NCI-H2171 treated with DMSO at 0.1 percent for 48 hours (cell line): Measurements from ENCODE around the gene SEMA5B.

ENCODE experiments used
- DNase-seq: peaks from one replicate; lab custom pipeline; 2025; lab: John Stamatoyannopoulos, UW

SEMA5B gene

DNA sequence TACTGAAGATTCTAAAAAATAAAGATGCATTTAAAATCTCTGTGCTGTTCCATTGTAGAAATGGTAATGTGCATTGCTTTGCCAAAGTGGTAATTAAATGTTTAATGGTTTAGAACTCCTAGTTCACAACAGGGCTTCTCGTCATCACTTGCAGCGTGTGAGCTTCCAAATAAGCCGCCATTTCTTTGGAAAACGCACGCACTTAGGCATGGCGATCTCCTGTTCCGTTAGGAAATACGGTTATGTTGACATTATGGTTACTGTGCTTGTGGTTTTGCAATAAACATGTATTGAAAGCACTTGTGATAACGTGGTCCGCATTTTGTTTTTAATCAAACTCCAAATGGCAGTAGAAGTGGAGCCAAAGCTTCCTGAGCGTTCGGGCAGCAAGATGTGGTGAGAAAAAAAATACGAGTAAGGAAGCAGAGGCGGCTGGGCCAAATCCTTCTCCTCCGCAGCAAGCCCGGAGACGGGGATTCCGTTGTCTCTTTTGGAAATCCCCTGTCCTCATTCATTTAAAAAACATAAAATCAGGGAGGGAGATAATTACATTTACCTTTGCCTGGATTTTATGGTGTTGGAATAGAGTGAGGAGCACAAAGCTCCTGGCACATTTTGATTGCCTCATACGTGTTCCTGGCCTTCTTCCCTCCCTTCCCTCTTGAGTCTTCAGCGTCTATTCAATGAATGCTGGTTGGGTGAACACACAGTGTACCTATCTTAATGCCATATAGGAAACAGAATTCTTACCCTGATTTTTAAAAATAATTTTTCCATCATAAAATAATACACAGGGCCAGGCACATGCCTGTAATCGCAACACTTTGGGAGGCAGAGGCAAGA is 135.2 kb downstream of the SEMA5B start:
- DNase-seq: no peak

DNA sequence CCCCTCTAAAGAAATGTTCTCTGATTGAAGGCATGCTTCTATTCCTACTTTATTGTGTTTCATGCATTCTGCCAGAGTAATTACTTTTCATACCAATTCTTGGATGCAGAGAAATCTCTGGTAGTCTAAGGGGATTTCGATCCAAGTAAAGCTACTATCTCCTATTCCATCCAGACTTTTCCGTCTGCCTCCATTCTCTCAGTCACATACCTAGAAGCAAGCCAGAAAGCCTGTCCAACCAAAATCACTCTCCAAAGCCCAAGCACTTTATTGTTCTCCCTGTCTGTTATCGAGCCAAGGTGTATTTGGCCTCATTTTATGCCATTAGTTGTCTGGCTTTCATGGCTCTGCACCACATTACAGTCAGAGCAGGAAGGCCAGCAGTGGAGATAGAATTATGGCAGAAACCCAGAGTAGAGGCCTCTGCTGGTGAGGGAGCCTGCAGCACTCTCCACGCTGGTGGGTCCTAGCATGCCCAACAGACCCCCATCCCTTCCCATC is 136.8 kb downstream of the SEMA5B start:
- DNase-seq: no peak

DNA sequence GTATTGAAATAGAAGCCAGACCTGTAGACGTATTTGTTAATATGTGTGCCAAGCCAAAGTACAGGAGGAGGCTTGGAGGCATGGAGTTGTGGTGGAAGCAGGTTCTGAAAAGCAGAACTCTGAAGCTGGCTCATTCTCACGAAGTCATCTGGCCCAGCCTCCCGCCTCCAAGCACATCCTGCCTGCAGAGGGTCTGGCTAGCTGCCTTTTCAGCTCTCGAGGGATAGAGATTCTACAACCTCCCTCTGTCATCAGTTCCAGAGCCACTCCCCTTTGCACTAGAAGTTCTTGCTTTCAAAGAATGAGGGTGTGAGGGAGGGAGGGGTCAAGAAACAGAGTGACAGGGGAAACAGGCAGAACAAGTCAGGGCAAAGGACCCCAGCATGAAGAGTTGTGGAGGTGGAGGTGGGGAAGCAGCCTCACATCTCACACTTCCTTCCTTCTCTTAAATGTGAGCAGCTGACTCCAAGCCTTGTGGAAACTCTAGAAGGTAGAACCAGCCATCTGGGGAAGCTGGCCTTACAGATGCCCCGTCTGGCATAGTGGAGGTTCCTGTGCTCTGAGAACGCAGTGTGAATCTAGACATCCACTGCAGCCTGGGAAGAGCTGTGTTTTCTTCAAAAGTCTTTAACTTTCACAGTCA is 137.4 kb downstream of the SEMA5B start:
- peak; percentile 95 for DNase-seq

DNA sequence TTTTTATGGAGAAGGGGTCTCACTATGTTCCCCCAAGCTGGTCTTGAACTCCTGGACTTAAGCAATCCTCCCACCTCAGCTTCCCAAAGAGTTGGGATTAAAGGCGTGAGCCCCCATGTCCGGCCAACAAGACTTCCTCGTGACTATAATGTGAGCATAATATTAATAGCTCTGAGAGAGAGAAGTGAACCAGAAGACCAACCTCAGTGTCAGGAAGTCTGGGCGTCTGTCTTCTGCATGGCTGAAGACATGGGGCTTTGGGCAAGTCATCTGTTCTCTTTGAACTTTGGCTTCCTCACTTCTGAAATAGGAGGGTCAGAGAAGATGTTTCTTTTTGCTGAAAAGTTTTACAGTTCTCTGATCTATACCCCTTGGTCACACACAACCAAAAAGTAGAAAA is 140.6 kb downstream of the SEMA5B start:
- DNase-seq: no peak

DNA sequence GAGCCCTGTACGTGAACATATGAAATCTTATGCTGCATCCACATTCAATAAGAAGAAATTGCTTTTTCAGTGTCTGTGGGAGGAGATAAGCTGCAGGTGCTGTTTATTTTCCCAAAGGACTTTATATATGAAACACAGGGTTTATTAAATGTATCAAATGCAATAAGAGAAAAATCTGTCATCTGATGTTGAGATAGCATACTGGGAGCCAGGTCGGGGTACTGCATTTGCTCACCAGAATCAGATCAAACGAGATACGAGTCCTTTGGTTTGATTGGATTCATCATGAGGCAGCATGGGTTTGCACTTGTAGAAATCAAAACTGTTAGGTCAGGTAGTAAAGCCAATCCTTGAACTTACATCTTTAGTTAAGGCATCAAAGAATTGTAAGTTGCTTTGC is 141.3 kb downstream of the SEMA5B start:
- no peak for DNase-seq

DNA sequence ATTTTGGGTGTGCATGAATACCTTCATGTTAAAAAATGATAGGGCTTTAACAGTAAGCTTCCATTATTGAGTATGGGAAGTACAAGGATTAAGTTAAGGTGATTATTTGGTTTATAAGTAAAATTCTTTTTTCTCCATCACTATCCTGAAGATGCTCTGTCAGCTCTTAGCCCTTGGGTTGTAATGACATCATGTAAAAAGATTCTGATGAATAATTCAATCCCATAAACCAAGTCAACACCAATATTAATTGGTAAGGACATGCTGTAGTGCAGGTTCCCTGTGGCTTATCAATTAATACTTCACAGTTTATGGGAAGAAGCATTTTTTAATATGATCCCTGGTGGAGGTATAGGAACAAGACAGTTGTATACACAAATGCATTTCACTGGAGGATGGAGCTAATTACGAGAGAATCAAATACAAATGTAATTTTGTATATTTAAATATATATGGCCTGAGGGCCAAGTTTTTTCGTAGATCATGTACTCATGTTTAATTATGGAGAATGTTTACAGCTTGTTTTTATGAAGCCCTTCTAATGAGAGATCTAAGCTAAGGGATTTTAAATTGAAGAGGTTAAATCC is 145.1 kb downstream of the SEMA5B start:
- DNase-seq: no peak

DNA sequence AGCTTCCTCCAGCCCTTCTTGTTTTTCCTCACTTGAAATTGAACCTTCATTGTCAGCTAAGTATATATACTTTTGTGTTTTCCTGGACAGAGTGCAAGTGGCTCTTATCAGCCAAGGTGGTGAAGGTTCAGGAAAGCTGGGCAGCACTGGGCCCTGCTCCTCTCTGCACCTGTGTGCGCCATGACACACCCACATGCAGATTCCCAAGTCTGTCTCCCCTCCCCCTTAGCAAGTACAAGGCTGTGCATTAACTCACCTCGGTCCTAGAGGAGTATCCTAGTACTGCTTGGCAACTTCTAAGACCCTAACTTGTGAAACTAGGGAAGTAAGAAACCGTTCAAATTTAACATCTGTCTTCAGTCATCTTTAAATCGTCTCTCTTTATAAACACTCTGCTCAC is 146.9 kb downstream of the SEMA5B start:
- DNase-seq: no peak

DNA sequence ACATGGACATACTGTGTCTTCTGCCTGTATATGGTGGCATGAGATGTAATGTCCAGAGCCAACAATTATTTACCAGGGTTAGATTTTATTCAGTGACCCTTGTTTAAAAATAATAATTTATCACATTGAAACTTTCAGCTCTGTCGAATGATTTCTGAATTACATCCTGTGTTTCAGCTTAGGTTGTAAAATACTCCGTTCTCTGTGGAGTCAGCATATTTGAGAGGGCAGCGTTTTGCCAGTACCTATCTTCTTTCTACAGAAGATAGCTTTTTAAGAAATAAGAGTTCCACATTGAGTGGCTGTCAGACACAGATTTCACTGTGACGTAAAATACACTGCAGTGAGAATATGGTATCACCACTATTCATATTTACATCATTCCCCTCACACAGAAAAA is 147.4 kb downstream of the SEMA5B start:
- no peak for DNase-seq

DNA sequence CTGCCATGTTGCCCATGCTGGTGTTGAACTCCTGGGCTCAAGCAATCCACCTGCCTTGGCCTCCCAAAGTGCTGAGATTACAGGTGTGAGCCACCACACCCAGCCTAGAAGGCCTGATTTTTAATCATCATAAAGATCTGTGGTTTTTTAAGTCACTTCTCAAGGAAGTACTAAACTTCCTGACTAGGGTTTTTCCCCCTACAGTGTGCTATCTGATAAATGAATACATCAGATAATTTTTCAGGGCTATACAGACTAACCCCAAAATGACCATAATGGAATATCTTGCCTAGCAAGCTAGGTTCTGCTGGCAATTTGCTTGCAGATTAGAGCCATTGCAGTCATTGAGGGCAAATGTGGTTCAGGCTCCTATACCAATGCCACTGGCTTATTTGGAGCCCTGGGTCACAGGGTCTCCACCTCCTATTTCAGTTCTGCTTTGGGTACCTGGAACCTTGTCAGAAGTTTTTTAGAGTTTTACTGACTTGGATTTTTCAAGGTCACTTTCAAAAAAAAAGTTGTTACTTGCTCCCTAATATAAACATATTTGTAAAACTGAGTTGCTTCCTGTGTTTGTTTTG is 151.9 kb downstream of the SEMA5B start:
- no peak for DNase-seq

DNA sequence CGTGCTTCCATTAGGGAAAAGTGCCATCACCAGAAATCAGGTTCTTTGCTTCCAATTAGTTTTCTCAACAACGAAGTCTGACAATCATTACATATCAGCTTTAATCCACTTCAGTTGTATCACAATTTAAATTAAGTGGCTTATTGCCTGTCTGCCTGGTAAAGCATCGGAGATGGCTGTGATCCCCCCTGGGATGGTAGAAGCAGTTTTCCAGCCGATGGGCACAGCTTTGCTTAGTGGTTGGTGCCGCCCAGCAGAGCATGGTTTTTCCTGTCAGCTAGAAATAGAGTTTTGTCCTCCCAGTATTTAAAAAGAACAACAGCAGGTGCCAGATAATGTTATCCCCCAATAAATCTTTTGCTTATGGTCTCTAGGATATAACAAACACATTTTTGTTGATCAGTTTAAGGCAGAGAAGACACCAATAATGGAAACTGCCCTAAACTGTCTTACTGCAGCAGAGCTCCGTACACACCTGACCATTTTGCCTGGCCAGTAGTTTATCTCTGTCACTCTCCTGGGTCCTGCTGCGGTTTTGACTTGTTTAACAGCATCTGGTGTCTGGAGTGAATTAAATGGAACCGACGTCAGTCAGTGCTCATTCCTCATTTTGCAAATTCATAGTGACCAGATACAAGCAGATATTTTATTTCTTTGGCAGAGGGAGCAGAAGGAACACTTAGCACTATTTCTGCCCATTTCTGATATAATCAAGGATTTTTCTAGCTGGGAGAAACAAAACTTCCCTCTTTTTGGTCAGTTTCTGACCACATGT is 153.6 kb downstream of the SEMA5B start:
- no peak for DNase-seq

DNA sequence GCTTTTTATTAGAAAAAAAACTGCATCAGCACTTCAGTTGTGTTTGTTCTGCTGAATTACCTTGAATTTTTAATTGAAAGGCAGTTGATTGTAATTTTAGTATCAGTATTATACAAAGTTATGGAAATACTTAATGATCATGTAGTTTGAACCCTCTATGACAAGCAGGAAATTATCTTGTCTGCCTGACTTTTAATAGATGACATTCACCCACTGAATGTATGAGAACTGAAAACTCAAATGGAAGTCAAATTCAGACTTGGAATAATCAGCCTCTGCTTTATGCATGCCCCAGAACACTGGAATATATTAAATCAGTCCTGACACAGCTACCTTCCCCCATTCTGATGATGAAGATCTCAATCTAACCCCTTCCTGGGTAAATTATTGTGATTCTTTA is 159.2 kb downstream of the SEMA5B start:
- DNase-seq: no peak

DNA sequence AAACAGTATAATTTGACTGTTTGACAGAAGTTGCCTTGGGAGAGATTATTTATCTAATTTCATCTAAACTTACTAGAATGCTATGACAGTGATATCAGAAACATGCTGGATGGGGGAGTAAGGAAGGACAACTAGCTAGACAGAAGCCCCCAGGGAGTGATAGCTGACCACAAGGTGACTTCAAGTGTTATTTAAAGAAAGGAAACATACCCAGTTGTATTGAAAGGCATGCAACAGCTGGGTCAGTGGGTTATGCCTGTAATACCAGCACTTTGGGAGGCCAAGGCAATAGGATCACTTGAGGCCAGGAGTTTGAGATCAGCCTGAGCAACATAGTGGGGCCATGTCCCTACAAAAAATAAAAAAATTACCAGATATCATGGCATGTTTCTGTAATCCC is 163.1 kb downstream of the SEMA5B start:
- DNase-seq: no peak

DNA sequence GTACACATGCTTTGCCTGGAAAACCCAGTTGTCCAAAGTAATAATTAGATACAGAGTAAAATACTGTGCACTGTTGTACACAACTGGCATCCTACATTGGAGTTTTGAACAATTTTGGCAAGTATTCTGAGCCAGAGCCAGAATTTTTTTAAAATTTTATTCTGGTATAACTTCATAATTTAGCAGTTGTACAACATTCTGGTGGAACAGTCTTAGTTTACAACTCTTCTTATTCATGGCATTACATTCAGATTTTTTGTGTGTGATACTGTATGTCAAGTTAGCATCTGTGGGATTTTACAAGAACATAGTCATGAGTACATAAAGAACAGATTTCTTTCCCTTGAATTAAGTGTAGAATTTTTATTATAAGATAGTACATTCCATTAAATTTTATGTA is 165.2 kb downstream of the SEMA5B start:
- DNase-seq: no peak
